ENCODE results near the gene EXOSC10. TPM values are rescaled to one million over a fixed set of nuclear protein-coding genes. Genes with fewer than 3 reads are reported as not detected.

The EXOSC10 gene
- total RNA-seq, 4 donors from 2014 or later, result 56.1 to 63.4 (median 59.5) TPM

DNA sequence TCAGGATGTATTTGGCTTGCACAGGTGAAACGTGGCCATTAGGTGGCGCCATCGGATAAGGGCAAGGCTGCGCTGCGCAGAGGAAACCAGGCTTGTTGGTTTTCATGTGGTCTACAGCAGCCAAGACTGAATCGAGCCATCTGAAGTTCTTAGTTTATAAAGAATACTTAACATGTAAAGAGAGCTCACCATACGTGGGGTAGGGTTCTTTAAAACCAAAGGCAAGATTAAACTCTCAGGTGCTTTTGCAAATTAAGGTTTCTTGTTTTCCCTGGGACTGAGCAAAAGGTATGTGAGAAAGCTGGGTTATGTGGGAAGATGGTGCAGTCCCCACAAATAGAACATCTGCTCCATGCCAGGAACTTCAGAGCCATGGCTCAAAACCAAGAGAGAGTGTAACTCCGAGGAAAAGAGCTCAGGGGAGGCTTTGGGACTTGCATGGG lies 61.9 kb downstream of the EXOSC10 start:
- TF ChIP-seq, protein P1, sequence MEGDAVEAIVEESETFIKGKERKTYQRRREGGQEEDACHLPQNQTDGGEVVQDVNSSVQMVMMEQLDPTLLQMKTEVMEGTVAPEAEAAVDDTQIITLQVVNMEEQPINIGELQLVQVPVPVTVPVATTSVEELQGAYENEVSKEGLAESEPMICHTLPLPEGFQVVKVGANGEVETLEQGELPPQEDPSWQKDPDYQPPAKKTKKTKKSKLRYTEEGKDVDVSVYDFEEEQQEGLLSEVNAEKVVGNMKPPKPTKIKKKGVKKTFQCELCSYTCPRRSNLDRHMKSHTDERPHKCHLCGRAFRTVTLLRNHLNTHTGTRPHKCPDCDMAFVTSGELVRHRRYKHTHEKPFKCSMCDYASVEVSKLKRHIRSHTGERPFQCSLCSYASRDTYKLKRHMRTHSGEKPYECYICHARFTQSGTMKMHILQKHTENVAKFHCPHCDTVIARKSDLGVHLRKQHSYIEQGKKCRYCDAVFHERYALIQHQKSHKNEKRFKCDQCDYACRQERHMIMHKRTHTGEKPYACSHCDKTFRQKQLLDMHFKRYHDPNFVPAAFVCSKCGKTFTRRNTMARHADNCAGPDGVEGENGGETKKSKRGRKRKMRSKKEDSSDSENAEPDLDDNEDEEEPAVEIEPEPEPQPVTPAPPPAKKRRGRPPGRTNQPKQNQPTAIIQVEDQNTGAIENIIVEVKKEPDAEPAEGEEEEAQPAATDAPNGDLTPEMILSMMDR (IDR thresholded peaks at IDR 0.05; ENCODE audit: low read depth), result no peak

DNA sequence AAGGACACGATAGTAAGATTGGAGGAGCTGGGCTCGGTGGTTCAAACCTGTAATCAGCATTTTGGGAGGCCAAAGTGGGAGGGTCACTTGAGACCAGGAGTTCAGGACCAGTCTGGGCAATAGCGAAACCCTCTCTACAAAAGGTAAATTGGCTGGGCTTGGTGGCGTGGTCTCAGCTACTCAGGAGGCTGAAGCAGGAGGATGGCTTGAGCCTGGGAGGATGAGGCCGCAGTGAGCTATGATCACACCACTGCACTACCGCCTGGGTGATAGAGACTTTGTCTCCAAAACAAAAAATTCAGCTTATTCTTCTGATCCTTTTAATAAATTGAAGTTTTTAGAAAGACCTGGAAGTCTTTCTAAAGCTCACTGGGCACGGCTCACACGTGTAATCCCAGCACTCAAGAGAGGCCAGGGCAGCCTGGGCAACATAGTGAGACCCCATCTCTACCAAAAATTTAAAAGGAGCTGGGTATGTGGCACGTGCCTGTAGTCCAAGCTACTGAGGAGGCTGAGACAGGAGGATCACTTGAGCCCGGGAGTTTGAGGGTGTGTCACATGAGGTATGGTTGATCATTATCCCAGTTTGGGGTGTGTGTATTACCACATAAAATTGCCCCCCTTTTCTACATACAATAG lies 67.9 kb downstream of the EXOSC10 start:
- TF ChIP-seq, protein P1 (IDR thresholded peaks at IDR 0.05; ENCODE audit: low read depth), result no peak

DNA sequence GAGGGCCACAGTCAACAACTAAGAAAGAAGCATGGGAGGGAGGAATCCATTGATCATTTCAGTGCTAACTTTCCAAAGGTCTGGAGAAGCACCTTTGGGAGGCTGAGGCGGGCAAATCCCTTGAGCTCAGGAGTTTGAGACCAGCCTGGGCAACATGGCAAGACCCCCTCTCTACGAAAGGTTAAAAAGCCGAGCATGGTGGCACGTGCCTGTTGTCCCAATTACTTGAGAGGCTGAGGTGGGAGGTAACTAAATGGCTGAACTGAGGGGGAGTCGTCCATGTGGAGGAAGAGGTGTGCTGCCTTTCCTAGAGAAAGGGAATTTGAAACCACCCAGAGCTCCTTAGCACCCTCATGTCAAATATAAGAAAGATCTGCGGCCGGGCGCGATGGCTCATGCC lies 68.8 kb downstream of the EXOSC10 start:
- TF ChIP-seq, protein P1 (IDR thresholded peaks at IDR 0.05; ENCODE audit: low read depth), result no peak

DNA sequence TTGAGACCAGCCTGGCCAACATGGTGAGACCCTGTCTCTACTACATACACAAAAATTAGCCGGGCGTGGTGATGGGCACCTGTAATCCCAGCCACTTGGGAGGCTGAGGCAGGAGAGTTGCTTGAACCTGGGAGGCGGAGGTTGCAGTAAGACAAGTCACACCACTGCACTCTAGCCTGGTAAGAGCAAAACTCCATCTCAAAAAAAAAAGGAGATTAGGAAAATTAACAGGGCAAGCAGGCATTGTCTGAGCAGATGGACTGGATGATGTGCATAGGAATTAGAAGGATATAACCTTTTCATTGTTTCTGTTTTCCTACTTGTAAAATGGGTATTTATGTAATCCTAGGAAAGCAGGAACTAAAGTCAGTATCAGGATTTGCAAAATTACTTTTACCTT lies 71.7 kb downstream of the EXOSC10 start:
- TF ChIP-seq, protein P1 (IDR thresholded peaks at IDR 0.05; ENCODE audit: low read depth), result no peak

DNA sequence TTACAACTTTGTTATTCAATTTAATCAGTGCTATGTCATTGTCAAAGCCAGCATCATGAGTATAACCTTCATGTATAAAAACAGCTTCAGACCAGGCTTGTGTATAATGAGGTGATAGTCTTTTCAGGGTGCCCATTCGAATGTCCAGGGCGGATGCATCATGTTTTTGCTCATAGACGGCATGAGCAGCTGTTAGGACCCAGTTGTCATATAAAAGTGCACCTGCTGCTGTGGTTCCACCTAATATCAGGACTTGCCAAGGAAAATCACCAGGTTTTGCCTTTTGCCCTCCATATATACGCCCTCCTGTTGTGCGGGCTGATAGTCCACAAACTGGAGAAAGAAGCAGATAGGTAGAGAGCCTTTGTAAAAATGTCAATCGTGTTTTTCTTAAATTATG lies 72.4 kb downstream of the EXOSC10 start:
- TF ChIP-seq, protein P1 (IDR thresholded peaks at IDR 0.05; ENCODE audit: low read depth), result no peak

DNA sequence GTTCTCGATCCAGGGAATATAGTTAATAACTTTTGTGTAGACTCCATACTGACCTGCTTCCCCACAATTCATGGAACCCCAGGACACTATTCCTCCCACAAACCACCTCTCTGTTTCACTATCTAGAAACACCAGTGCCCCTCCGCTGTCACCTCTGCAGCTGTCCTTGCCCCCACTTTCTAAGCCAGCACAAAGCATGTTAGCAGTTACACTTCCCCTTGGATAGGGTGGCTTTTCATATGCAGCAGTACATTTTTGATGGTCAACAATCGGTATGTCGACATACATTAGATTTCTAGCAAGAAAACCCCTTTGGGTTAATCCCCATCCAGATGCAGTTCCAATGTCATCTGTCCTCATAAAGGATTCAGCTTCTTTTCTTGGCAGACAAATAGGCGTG lies 72.8 kb downstream of the EXOSC10 start:
- TF ChIP-seq, protein P1 (IDR thresholded peaks at IDR 0.05; ENCODE audit: low read depth), result no peak

DNA sequence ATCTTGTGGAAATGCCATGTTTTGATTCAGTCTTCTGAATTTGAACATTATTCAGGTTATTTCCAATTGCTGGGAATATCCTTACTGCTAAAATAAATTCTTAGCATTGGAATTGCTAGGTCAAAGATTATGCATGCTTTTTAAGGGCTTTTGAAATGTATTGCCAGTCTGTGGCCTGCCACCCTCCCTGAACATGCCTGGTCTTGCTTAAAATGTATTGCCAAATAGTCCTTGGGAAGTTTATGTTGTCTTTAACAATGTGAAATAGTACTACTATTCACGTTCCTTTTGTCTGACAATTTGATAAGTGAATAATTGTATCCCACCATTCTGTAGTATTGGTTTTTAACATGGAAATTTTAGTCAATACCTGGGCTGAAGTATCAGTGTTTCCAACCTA lies 73.6 kb downstream of the EXOSC10 start:
- TF ChIP-seq, protein P1 (IDR thresholded peaks at IDR 0.05; ENCODE audit: low read depth), result no peak

All from subcutaneous adipose tissue (tissue), 4 donors.